NCI-H510A (cell line): ENCODE data around the gene SIN3B.

Experiments used
- DNase-seq: peaks from one replicate; lab custom pipeline; 2025; lab: John Stamatoyannopoulos, UW

SIN3B gene

GRCh38 chr19:16914421-16914820 is 85.2 kb downstream of the SIN3B start:
- DNase-seq, result no peak

GRCh38 chr19:16915135-16915534 is 85.9 kb downstream of the SIN3B start:
- no peak for DNase-seq

DNA sequence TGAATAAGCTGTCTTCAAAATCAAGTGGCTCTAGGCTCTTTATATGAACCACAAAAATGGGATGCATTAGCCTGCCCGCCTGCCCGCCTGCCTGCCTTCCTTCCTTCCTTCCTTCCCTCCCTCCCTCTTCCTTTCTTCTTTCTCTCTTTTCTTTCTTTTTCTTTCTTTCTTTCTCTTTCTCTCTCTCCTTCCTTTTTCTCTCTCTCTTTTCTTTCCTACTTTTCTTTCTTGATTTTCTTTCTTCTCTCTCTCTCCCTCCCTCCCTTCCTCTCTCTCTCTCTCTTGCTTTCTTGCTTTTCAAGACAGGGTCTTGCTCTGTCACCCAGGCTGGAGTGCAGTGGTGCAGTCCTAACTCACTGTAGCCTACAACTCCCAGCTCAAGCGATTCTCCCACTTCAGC is 86.5 kb downstream of the SIN3B start:
- DNase-seq, result no peak

GRCh38 chr19:16917401-16917800 is 88.2 kb downstream of the SIN3B start:
- DNase-seq, result no peak

DNA sequence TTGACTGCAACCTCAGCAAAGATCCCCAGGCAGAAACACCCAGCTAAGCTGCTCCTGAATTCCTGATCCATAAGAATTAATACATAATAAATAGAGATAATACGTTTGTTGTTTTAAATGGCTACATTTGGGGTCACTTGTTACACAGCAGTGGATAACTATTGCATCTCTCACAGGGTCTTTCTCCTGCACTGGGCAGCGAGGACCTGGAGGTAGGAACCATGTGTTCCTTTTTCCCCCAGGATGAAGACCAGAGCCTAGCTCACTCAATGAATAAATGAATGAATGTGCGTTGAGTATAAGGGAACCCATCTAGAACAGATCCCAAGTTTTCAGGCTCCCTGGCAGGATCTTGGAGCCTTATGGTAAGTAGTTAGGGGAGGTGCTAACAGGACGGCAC is 90.3 kb downstream of the SIN3B start:
- DNase-seq, result no peak

DNA sequence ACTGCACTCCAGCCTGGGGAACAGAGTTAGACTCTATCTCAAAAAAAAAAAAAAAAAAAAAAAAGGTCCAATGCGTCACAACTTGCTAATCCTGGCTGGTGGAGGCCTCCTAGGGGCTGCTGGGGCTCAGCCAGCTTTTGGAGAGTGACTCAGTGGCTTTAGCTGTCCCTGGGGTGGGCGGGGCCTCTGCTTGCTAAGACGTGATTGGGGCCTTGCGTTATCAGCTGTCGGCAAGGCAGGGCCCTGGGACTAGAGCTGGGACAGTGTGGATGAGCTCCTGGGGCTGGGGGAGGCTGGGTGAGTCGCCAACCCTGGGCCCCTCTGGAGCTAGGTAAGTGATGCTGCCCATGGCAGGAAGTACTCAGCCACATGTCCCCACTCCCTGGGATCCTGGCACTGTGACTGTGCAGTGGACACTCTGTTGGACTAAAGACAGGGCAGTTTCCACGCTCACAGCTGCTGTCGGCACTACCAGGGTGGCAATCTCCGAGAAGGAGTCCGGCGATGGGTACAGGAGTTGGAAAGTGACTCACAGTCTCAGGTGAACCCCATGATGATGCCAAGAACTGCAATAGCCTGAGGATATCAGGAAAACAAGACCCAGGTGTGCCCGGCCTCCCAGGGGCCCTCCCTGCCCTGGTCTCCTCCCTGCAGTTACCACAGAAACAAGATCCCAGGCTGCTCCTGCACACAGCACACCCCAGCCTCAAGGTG is 91.8 kb downstream of the SIN3B start:
- DNase-seq, result no peak

DNA sequence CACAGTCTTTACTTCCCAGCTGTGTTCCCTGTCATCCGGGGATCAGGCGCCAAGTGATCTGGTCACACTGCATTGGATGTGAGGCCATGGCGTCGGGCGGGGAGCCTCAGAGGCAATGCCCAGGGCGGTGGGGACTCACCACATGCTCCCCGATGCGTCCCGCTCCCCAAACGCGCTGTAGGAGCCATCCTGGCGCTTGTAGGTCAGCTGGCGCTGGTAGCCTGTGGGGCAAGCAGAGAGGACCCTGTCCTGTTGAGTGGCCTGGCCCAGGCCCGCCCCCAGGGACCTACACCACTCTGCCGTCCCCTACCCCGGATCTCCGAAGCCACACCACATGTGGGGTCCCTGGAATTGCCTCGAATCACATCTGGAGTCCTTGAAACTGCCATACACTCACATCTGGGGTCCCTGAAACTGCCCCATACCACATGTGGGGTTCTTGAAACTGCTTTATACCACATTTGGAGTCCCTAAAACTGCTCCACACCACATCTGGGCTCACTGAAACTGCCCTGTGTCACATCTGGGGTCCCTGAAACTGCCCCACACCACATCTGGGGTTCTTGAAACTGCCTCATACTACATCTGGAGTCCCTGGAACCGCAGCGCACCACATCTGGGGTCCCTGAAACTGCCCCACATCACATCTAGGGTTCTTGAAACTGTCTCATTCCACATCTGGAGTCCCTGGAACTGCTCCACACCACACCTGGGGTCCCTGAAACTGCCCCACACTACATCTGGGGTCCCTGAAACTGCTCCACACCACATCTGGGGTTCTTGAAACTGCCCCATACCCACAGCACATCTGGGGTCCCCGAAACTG is 92.8 kb downstream of the SIN3B start:
- no peak for DNase-seq

- DNase-seq, result no peak
Measured at GRCh38 chr19:16922592-16922934, 93.4 kb downstream of the SIN3B start.

DNA sequence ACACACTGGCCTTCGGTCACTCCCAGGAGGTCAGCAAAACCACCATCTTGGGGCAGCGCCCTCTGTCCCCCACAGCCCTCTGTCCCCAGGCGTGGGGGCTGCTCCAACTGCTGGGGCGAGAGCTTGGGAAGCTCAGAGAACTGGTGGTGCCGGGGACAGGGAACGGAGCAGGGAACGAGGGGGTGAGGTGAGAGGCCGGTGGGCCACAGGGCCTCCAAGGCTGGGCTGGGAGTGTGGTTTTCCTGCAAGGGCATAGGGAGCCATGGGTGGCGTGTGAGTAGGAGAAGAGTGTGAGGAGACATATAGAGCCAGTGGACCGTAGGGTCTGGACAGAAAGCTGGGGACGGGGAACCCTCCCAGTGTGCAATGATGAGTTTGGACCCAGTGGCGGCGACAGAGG is 93.8 kb downstream of the SIN3B start:
- DNase-seq, result no peak

DNA sequence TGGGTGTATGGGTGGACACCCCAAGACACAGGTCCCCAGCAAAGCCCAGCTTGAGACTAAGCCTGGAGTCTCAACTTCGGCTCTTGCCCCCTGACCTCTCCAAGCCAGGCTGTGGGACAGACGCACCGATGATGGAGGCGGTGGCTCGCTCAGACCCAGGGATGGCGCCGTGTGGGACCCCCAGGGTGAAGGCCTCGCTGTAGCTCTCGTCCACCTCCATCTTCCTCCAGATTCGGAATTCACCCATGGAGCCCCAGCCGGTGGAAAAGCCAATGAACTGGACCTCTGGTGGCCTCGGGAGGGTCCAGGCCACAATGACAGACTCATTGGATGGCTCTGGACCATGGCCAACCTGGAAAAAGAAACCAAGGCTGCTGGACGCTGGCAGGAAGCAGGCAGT is 98.7 kb downstream of the SIN3B start:
- no peak for DNase-seq

DNA sequence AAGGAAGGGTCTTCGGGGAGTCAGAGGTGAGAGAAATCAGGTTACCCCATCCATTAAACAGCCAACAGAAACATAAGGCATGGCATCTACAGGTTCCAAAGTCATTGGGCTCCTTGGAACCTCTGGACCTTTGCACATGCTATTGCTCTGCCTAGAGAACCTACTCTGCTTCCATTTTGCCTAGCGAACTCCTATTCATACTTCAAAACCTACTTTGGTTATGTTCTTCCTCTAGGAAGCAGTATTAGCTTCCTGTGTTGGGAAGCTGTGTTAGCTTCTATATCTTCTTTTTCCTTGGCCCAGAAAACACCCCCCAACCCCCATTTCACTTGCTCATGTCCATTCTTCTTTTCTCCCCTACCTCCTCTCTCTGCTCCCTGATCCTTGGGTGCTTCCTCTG is 99.2 kb downstream of the SIN3B start:
- DNase-seq, result no peak

DNA sequence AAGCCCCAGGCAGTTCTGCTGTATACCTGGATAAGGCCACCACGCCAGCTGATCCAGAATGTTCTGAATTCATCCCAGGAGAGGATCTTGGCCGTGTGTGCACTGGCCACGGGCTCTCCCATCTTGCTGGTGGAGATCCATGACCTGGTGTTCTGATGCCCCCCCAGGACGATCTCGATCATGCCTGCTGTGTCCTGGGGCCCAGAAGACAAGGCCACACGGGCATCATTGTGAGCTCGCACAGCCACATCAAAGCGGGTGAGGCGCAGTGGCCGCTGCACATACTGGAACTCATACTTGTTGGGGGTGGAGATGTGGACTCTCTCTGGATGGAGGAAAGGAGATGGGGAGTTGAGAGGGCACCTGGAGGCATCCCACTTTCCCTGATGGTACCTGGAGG is 99.7 kb downstream of the SIN3B start:
- DNase-seq, result no peak
